ENCODE results near the gene CLHC1. TPM values are rescaled to one million over a fixed set of nuclear protein-coding genes. Genes with fewer than 3 reads are reported as not detected.
A peak's percentile ranks its signal among the peaks of the same experiment; 100 is the strongest.
"Not testable (repeated sequence)": the region's sequence is repeated elsewhere in the genome, so short reads cannot be mapped to it uniquely, and the experiment has no call there.

The CLHC1 gene
- total RNA-seq, 1 donor from 2014 or later = 24.6 TPM

- no peak for DNase-seq (ENCODE audit: low spot score)
- H2AFZ ChIP-seq (replicated peaks) = no peak overlapping the region
Observed at GRCh38 chr2:55277310-55277709, 45.2 kb upstream of the CLHC1 start.

DNA sequence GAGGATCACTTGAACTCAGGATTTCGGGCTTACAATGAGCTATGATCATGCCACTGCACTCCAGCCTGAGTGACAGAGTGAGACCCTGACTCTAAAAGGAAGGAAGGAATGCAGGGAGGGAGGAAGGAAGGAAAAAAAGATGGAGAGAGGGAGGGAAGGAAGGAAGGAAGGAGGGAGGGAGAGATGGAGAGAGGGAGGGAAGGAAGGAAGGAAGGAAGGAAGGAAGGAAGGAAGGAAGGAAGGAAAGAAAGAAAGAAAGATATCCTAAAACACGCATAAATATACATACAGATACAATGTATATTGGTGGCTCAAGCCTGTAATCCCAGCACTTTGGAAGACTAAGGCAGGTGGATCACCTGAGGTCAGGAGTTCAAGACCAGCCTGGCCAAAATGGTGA is 42.3 kb upstream of the CLHC1 start:
- H3K36me3 Mint-ChIP-seq; H4K20me1 ChIP-seq (ENCODE audit: low read depth); H3K27me3 Mint-ChIP-seq (ENCODE audit: insufficient read depth, low read depth); H2AFZ ChIP-seq (replicated peaks); H3K27ac Mint-ChIP-seq; H3K9ac ChIP-seq; H3F3A ChIP-seq (ENCODE audit: low read depth); H3K9me3 ChIP-seq (ENCODE audit: low read depth); H3K4me2 ChIP-seq; H3K36me3 ChIP-seq; H3K4me3 ChIP-seq; H3K27me3 ChIP-seq; H3K27ac ChIP-seq; H3K79me2 ChIP-seq (ENCODE audit: low read depth); H3K4me1 ChIP-seq; H3K9me3 Mint-ChIP-seq; DNase-seq (ENCODE audit: low spot score); H3K4me3 Mint-ChIP-seq: not testable (repeated sequence)
- H3K4me1 Mint-ChIP-seq = peaks cover 15% of the 10 kb centered on the region

More at GRCh38 chr2:55277310-55277709, 45.2 kb upstream of the CLHC1 start:
- Mint-ChIP-seq H3K27me3 (ENCODE audit: insufficient read depth, low read depth) (no peaks in the 10 kb centered on the region), H3K4me3 (no peak overlapping the region), H3K36me3 (no peaks in the 10 kb centered on the region), H3K27ac (no peak overlapping the region), H3K9me3 (no peaks in the 10 kb centered on the region), H3K4me1 (peaks cover 13% of the 10 kb centered on the region)
- H3K4me3 ChIP-seq = no peak overlapping the region
- no peak overlapping the region for H3K27ac ChIP-seq
- H3F3A ChIP-seq (ENCODE audit: low read depth) = peaks cover 20% of the 10 kb centered on the region
- no peaks in the 10 kb centered on the region for H3K9me3 ChIP-seq (ENCODE audit: low read depth)
- no peak overlapping the region for H3K9ac ChIP-seq
- no peaks in the 10 kb centered on the region for H4K20me1 ChIP-seq (ENCODE audit: low read depth)
- H3K4me1 ChIP-seq = peaks cover 18% of the 10 kb centered on the region
- no peaks in the 10 kb centered on the region for H3K27me3 ChIP-seq
- TF ChIP-seq CTCF (IDR thresholded peaks at IDR 0.05) (no peak), EZH2 (IDR thresholded peaks at IDR 0.05) (no peak), EZH2phosphoT487 (IDR thresholded peaks at IDR 0.05) (no peak)
- no peaks in the 10 kb centered on the region for H3K36me3 ChIP-seq
- H3K4me2 ChIP-seq = no peak overlapping the region
- no peaks in the 10 kb centered on the region for H3K79me2 ChIP-seq (ENCODE audit: low read depth)

DNA sequence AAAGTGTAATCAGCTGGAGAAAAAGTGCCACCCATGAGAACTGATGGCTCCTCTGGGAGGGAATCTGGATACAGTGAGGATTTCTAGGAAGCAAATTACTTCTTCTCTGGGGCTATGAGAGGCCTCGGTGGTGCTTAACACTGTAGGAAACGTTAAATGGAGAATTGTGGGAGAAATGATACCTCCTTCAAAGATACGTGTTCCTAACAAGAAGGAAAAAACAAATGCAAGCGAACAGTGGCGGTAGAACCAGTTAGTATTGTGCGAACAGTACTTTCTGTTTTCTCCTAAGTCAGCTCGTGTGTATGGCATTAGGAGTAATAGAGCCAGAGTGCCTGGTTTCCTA is 37.5 kb upstream of the CLHC1 start:
- Histone ChIP-seq H3K4me1 (peaks cover 5% of the 10 kb centered on the region), H2AFZ (replicated peaks) (peak overlapping the region; percentile 99), H3K4me2 (peak overlapping the region; percentile 93), H3K4me3 (peak overlapping the region; percentile 94), H3F3A (ENCODE audit: low read depth) (peaks cover 15% of the 10 kb centered on the region), H3K79me2 (ENCODE audit: low read depth) (peaks cover 13% of the 10 kb centered on the region), H4K20me1 (ENCODE audit: low read depth) (no peaks in the 10 kb centered on the region), H3K27ac (no peak overlapping the region), H3K36me3 (peaks cover 3% of the 10 kb centered on the region), H3K27me3 (no peaks in the 10 kb centered on the region), H3K9me3 (ENCODE audit: low read depth) (no peaks in the 10 kb centered on the region), H3K9ac (no peak overlapping the region)
- Mint-ChIP-seq H3K4me1 (peaks cover 14% of the 10 kb centered on the region), H3K27me3 (ENCODE audit: insufficient read depth, low read depth) (peaks cover 8% of the 10 kb centered on the region), H3K36me3 (no peaks in the 10 kb centered on the region), H3K9me3 (no peaks in the 10 kb centered on the region), H3K4me3 (peak overlapping the region; percentile 91), H3K27ac (peak overlapping the region; percentile 73)
- TF ChIP-seq CTCF (IDR thresholded peaks at IDR 0.05) = no peak
- no peak for TF ChIP-seq EZH2 (IDR thresholded peaks at IDR 0.05)
- no peak for TF ChIP-seq EZH2phosphoT487 (IDR thresholded peaks at IDR 0.05)
- DNase-seq (ENCODE audit: low spot score) = no peak

DNA sequence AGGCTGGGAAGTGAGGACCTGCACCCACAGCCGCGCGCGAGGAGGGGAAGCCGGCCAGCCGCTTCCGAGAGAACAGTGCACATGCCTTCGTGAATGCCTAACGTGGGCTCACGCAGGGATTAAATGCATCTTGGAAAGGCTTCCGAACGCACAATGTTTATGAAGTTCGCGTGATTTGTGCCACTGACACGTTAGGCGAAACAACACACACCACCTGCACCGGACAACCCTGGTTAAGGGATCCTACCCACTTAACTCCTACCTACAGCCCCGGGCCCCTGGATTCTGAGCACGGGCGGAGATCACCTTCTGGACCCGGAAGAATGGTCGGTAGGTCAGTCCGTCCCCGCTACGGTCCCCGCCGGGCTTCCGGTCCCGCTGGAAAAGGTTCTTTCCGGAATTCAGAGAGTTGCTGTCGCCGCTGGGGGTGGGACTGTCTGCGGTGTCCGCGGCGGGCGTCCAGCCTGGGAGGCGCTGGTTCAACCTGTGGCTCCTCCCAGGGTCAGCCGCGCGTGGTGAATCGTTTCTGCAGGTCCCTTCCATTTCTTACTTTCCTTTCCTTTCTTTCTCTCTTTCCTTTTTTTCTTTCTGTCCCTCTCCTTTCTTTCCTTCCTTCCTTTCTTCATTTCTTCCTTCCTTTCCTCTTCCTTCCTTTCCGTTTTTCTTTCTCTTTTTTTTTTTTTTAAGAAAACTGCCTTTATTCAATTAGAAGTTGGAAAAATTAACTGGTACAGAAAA is 37.0 kb upstream of the CLHC1 start, which contains the start of gene MTIF2:
Gene MTIF2 (minus strand): TSS at position 325 of the 738 bp plus-strand sequence. CDS start 5,373 bp downstream, outside the sequence.
- Histone ChIP-seq H3K4me3 (peak within 1 kb of the TSS; percentile 94), H3K27ac (peak within 1 kb of the TSS; percentile 64), H3K4me1 (peaks cover 5% of the 10 kb centered on the region), H3K36me3 (peaks cover 3% of the 10 kb centered on the region), H3K9ac (peak within 1 kb of the TSS; percentile 85), H3F3A (ENCODE audit: low read depth) (peaks cover 15% of the 10 kb centered on the region), H3K9me3 (ENCODE audit: low read depth) (no peaks in the 10 kb centered on the region), H4K20me1 (ENCODE audit: low read depth) (no peaks in the 10 kb centered on the region), H3K4me2 (peak within 1 kb of the TSS; percentile 93), H3K79me2 (ENCODE audit: low read depth) (peaks cover 13% of the 10 kb centered on the region), H2AFZ (replicated peaks) (peak within 1 kb of the TSS; percentile 99), H3K27me3 (no peaks in the 10 kb centered on the region)
- Mint-ChIP-seq H3K27me3 (ENCODE audit: insufficient read depth, low read depth) (peaks cover 8% of the 10 kb centered on the region), H3K4me3 (peak within 1 kb of the TSS; percentile 91), H3K36me3 (peaks cover 2% of the 10 kb centered on the region), H3K27ac (peak within 1 kb of the TSS; percentile 73), H3K9me3 (no peaks in the 10 kb centered on the region), H3K4me1 (peaks cover 14% of the 10 kb centered on the region)
- no peak for TF ChIP-seq EZH2phosphoT487 (IDR thresholded peaks at IDR 0.05)
- TF ChIP-seq EZH2 (IDR thresholded peaks at IDR 0.05) = peak; percentile 27
- TF ChIP-seq CTCF (IDR thresholded peaks at IDR 0.05) = peak; percentile 24
- peak; percentile 96 for DNase-seq (ENCODE audit: low spot score)
